22Rv1 (cell line): Measurements from ENCODE around the gene CDK6.

Source experiments
- ZFX ChIP-seq: fragments of 450-650 bp; IDR thresholded peaks from 2 replicates; pipeline ENCODE4 v1.6.1; 2017; ENCODE audit warnings: antibody characterized with exemption, borderline replicate concordance
- TF ChIP-seq, protein P1 (sequence below): fragments of 450-650 bp; IDR thresholded peaks from 2 replicates; pipeline ENCODE4 v1.5.1; 2017; ENCODE audit warnings: mild to moderate bottlenecking

DNA sequence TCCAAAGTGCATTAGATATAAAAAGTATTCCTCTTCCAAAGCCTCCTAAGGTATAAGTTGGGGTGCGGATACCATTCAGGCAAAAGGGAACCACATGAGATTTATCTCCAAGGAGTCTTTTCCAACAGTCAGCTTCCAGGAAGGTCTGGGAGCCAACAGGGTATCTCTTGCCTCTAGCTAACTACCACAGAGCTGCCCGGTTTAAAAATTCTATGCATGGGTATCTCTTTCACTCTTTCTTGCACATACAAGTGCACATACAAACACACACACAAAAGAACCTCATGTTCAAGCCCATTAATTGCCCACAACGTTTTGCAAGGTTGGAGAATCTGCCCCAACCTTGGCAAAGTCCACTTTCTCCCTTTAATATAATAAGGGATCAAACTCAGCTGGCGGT is 80.7 kb downstream of the CDK6 start:
- TF ChIP-seq, protein P1, sequence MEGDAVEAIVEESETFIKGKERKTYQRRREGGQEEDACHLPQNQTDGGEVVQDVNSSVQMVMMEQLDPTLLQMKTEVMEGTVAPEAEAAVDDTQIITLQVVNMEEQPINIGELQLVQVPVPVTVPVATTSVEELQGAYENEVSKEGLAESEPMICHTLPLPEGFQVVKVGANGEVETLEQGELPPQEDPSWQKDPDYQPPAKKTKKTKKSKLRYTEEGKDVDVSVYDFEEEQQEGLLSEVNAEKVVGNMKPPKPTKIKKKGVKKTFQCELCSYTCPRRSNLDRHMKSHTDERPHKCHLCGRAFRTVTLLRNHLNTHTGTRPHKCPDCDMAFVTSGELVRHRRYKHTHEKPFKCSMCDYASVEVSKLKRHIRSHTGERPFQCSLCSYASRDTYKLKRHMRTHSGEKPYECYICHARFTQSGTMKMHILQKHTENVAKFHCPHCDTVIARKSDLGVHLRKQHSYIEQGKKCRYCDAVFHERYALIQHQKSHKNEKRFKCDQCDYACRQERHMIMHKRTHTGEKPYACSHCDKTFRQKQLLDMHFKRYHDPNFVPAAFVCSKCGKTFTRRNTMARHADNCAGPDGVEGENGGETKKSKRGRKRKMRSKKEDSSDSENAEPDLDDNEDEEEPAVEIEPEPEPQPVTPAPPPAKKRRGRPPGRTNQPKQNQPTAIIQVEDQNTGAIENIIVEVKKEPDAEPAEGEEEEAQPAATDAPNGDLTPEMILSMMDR = no peak
- TF ChIP-seq ZFX = no peak
